HepG2 (cell line): Measurements from ENCODE around the gene SIK3. TPM values are rescaled to one million over a fixed set of nuclear protein-coding genes. Genes with fewer than 3 reads are reported as not detected.

Experiments
- AGO2 ChIP-seq: fragments of 200-400 bp; formaldehyde crosslinking; optimal IDR thresholded peaks from 2 replicates; pipeline ENCODE3; 2017; ENCODE audit warnings: mild to moderate bottlenecking, low read depth, low read length, moderate library complexity
- CREM ChIP-seq, 2 experiments: sonication (generic) in 1 of 2; formaldehyde crosslinking in 1 of 2; IDR thresholded peaks; 2 replicates each; pipeline versions ENCODE4 v1.4.0 to v1.6.1; 2016 to 2020; ENCODE audit warnings: antibody characterized with exemption in 1 of 2, mild to moderate bottlenecking in 1 of 2, missing genetic modification reagents in 1 of 2
- GPN1 ChIP-seq: sonication (generic); formaldehyde crosslinking; IDR thresholded peaks from 2 replicates; pipeline ENCODE4 v1.5.1; 2020; ENCODE audit warnings: missing genetic modification reagents, borderline replicate concordance
- HMGA1 ChIP-seq: sonication (generic); formaldehyde crosslinking; conservative IDR thresholded peaks from 2 replicates; pipeline ENCODE4 v1.4.0; 2020; ENCODE audit warnings: missing genetic modification reagents
- KDM5A ChIP-seq: fragments of 200-600 bp; sonication (generic); IDR thresholded peaks from 2 replicates; pipeline ENCODE4 v1.7.0; 2018; ENCODE audit warnings: antibody characterized with exemption, mild to moderate bottlenecking, low read length, borderline replicate concordance
- MYNN ChIP-seq: sonication (generic); formaldehyde crosslinking; IDR thresholded peaks from 2 replicates; pipeline ENCODE4 v1.4.0; 2020; ENCODE audit warnings: mild to moderate bottlenecking, low read depth, missing genetic modification reagents
- SP2 ChIP-seq: sonication (generic); formaldehyde crosslinking; IDR thresholded peaks from 2 replicates; pipeline ENCODE4 v1.5.1; 2020; ENCODE audit warnings: mild to moderate bottlenecking, missing genetic modification reagents
- YY1 ChIP-seq: IDR thresholded peaks from 2 replicates; pipeline ENCODE4 v1.6.1; 2011; ENCODE audit warnings: low read length, low read depth, moderate library complexity, mild to moderate bottlenecking; ENCODE audit not compliant: insufficient read depth, insufficient replicate concordance
- ZNF451 ChIP-seq: sonication (generic); formaldehyde crosslinking; IDR thresholded peaks from 2 replicates; pipeline ENCODE4 v1.5.0; 2020; ENCODE audit warnings: mild to moderate bottlenecking, missing genetic modification reagents
- polyA plus RNA-seq, 8 experiments: library from polyadenylated mRNA; depleted of rRNA in 3 of 8; stranded (reverse) in 7 of 8; unstranded in 1 of 8; fragments of >200 nt; fragmentation: Illumina TruSeq in 4 of 8; extraction: Trizol in 4 of 8; gene quantifications; 2 replicates each; pipeline versions ENCODE4 v1.2.1 to v1.2.3, GENCODE V29; 2011 to 2016; ENCODE audit warnings: low read depth in 4 of 8, missing spikeins in 1 of 8, mixed read lengths in 1 of 8; ENCODE audit not compliant: insufficient read depth in 1 of 8
- total RNA-seq, 5 experiments: library from RNA; depleted of rRNA; stranded (reverse); fragments of >200 nt; fragmentation: Illumina TruSeq; extraction: Trizol; gene quantifications; 2 replicates each; pipeline ENCODE4 v1.2.3, GENCODE V29; 2016; ENCODE audit warnings: low read depth in 1 of 5
- TF ChIP-seq, protein P1 (sequence below): sonication (generic); formaldehyde crosslinking; IDR thresholded peaks from 2 replicates; pipeline ENCODE4 v1.4.0; 2020; ENCODE audit warnings: missing genetic modification reagents, borderline replicate concordance
- TF ChIP-seq, protein P2 (sequence below): sonication (generic); formaldehyde crosslinking; IDR thresholded peaks from 2 replicates; pipeline ENCODE4 v1.5.0; 2020; ENCODE audit warnings: mild to moderate bottlenecking, missing genetic modification reagents
- TF ChIP-seq, protein P3 (sequence below): sonication (generic); formaldehyde crosslinking; IDR thresholded peaks from 2 replicates; pipeline ENCODE4 v1.4.0; 2020; ENCODE audit warnings: missing genetic modification reagents
- TF ChIP-seq, protein P4 (sequence below): sonication (generic); formaldehyde crosslinking; IDR thresholded peaks from 2 replicates; pipeline ENCODE4 v1.5.0; 2020; ENCODE audit warnings: mild to moderate bottlenecking, missing genetic modification reagents, moderate library complexity

SIK3 gene
- total and polyA plus RNA-seq, 2 of the 13 experiments (the other 11 are each of a cell fraction or from before 2014, with no cell fraction given) = 5.7 to 9.8 TPM

DNA sequence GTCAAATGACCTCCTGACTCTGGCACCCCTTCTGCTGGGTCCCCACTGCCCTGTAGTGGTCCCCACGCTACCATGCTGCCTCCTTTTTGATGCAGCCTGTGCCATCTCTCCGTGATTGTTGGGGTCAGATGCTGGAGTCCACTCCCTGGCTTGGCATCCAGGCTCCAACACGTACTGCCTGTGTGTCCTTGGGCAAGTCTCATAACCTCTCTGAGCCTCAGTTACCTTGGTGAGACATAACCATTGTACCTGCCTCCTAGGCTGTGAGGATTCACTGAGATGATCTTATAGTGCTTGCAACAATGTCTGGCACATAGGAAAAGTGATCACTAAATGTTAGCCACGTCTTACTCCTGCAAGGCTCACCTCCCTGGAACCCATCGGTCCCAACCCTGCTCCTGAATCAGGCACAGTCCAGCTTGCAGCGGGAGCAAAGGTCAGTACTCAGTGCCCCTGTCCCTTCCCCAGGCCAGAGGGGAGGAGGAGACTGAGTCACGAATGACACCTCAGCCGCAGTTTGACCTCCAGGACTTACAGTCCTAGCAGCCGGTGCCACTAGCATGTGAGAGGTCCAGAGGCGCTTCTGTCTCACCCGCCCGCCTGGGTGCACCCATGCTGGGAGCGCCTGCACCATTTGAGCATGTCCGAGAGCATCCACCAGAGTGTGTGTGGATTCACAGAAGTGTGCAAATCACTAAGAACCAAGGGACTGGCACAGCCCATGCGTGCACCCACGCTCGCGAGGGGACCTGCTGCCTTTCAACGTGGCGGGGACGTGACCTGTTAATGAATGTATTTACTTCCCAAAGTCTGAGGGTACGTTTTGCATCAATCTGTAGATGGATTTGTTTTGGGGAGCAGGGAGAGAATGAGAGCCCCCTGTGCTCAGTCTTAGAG is 272.1 kb downstream of the SIK3 start (continued):
- TF ChIP-seq, protein P1, sequence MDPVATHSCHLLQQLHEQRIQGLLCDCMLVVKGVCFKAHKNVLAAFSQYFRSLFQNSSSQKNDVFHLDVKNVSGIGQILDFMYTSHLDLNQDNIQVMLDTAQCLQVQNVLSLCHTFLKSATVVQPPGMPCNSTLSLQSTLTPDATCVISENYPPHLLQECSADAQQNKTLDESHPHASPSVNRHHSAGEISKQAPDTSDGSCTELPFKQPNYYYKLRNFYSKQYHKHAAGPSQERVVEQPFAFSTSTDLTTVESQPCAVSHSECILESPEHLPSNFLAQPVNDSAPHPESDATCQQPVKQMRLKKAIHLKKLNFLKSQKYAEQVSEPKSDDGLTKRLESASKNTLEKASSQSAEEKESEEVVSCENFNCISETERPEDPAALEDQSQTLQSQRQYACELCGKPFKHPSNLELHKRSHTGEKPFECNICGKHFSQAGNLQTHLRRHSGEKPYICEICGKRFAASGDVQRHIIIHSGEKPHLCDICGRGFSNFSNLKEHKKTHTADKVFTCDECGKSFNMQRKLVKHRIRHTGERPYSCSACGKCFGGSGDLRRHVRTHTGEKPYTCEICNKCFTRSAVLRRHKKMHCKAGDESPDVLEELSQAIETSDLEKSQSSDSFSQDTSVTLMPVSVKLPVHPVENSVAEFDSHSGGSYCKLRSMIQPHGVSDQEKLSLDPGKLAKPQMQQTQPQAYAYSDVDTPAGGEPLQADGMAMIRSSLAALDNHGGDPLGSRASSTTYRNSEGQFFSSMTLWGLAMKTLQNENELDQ = no peak
- TF ChIP-seq, protein P2, sequence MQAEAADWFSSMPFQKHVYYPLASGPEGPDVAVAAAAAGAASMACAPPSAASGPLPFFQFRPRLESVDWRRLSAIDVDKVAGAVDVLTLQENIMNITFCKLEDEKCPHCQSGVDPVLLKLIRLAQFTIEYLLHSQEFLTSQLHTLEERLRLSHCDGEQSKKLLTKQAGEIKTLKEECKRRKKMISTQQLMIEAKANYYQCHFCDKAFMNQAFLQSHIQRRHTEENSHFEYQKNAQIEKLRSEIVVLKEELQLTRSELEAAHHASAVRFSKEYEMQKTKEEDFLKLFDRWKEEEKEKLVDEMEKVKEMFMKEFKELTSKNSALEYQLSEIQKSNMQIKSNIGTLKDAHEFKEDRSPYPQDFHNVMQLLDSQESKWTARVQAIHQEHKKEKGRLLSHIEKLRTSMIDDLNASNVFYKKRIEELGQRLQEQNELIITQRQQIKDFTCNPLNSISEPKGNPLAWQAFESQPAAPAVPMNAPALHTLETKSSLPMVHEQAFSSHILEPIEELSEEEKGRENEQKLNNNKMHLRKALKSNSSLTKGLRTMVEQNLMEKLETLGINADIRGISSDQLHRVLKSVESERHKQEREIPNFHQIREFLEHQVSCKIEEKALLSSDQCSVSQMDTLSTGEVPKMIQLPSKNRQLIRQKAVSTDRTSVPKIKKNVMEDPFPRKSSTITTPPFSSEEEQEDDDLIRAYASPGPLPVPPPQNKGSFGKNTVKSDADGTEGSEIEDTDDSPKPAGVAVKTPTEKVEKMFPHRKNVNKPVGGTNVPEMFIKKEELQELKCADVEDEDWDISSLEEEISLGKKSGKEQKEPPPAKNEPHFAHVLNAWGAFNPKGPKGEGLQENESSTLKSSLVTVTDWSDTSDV (CRISPR knock-in tag) = peak; percentile 78; the same call in 1 of the 2 replicates
- TF ChIP-seq, protein P3, sequence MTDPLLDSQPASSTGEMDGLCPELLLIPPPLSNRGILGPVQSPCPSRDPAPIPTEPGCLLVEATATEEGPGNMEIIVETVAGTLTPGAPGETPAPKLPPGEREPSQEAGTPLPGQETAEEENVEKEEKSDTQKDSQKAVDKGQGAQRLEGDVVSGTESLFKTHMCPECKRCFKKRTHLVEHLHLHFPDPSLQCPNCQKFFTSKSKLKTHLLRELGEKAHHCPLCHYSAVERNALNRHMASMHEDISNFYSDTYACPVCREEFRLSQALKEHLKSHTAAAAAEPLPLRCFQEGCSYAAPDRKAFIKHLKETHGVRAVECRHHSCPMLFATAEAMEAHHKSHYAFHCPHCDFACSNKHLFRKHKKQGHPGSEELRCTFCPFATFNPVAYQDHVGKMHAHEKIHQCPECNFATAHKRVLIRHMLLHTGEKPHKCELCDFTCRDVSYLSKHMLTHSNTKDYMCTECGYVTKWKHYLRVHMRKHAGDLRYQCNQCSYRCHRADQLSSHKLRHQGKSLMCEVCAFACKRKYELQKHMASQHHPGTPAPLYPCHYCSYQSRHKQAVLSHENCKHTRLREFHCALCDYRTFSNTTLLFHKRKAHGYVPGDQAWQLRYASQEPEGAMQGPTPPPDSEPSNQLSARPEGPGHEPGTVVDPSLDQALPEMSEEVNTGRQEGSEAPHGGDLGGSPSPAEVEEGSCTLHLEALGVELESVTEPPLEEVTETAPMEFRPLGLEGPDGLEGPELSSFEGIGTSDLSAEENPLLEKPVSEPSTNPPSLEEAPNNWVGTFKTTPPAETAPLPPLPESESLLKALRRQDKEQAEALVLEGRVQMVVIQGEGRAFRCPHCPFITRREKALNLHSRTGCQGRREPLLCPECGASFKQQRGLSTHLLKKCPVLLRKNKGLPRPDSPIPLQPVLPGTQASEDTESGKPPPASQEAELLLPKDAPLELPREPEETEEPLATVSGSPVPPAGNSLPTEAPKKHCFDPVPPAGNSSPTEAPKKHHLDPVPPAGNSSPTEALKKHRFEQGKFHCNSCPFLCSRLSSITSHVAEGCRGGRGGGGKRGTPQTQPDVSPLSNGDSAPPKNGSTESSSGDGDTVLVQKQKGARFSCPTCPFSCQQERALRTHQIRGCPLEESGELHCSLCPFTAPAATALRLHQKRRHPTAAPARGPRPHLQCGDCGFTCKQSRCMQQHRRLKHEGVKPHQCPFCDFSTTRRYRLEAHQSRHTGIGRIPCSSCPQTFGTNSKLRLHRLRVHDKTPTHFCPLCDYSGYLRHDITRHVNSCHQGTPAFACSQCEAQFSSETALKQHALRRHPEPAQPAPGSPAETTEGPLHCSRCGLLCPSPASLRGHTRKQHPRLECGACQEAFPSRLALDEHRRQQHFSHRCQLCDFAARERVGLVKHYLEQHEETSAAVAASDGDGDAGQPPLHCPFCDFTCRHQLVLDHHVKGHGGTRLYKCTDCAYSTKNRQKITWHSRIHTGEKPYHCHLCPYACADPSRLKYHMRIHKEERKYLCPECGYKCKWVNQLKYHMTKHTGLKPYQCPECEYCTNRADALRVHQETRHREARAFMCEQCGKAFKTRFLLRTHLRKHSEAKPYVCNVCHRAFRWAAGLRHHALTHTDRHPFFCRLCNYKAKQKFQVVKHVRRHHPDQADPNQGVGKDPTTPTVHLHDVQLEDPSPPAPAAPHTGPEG (CRISPR knock-in tag) = peak; percentile 92
- no peak for TF ChIP-seq HMGA1
- no peak for TF ChIP-seq CREM (IDR thresholded peaks at IDR 0.05)
- TF ChIP-seq CREM (CRISPR knock-in tag; IDR thresholded peaks at IDR 0.05) = no peak
- TF ChIP-seq SP2 (CRISPR knock-in tag) = no peak
- peak; percentile 22 for TF ChIP-seq AGO2
- TF ChIP-seq MYNN (CRISPR knock-in tag) = peak; percentile 19; the same call in 1 of the 2 replicates
- no peak for TF ChIP-seq GPN1 (CRISPR knock-in tag)
- no peak for TF ChIP-seq YY1
- peak; percentile 13; the same call in 1 of the 2 replicates for TF ChIP-seq ZNF451
- TF ChIP-seq, protein P4, sequence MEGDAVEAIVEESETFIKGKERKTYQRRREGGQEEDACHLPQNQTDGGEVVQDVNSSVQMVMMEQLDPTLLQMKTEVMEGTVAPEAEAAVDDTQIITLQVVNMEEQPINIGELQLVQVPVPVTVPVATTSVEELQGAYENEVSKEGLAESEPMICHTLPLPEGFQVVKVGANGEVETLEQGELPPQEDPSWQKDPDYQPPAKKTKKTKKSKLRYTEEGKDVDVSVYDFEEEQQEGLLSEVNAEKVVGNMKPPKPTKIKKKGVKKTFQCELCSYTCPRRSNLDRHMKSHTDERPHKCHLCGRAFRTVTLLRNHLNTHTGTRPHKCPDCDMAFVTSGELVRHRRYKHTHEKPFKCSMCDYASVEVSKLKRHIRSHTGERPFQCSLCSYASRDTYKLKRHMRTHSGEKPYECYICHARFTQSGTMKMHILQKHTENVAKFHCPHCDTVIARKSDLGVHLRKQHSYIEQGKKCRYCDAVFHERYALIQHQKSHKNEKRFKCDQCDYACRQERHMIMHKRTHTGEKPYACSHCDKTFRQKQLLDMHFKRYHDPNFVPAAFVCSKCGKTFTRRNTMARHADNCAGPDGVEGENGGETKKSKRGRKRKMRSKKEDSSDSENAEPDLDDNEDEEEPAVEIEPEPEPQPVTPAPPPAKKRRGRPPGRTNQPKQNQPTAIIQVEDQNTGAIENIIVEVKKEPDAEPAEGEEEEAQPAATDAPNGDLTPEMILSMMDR (CRISPR knock-in tag) = no peak
- no peak for TF ChIP-seq KDM5A
